Endothelial cell of umbilical vein (primary cell): ENCODE data around the gene CCHCR1. TPM values are rescaled to one million over a fixed set of nuclear protein-coding genes. Genes with fewer than 3 reads are reported as not detected.
"Not testable (repeated sequence)": the region's sequence is repeated elsewhere in the genome, so short reads cannot be mapped to it uniquely, and the experiment has no call there.

Experiments used
- BruUV-seq: library from RNA; stranded (reverse); fragments of 400-500 nt; replicated peaks from 2 replicates; lab custom pipeline; 2021; lab: Mats Ljungman, UMichigan
- CTCF ChIA-PET: fragments of 300-600, 350-600 bp; sonication (Branson Sonifier 250); formaldehyde crosslinking; loops from one replicate; lab custom pipeline; 2021; ENCODE audit warnings: antibody characterized with exemption, inconsistent platforms; lab: Charles Lee
- POLR2A ChIA-PET: fragments of 300-600, 350-600 bp; sonication (Branson Sonifier 250); formaldehyde crosslinking; loops from one replicate; lab custom pipeline; 2021; ENCODE audit warnings: antibody characterized with exemption, inconsistent platforms; lab: Charles Lee
- DNase-seq: peaks from one replicate; pipeline ENCODE4 v3.0.0-alpha.2; 2011; ENCODE audit warnings: low read depth, low spot score
- FAIRE-seq: peaks from 2 replicates; lab custom pipeline; 2011; peaks lifted over from hg19 to GRCh38; lab: Jason Lieb, UNC
- H2AFZ ChIP-seq: 2 replicates; pipeline ENCODE4 v1.6.0; 2012; ENCODE audit warnings: low read depth, low read length, control low read depth, inconsistent platforms
- H3K27ac ChIP-seq: 2 replicates; pipeline ENCODE4 v1.5.1; 2011; ENCODE audit warnings: low read depth, mild to moderate bottlenecking, control low read depth, low read length, moderate library complexity; ENCODE audit not compliant: insufficient read depth
- H3K27me3 ChIP-seq, 2 experiments: 2 replicates each; pipeline versions ENCODE4 v1.6.0 to v1.6.1; 2011; ENCODE audit warnings: low read length in 2 of 2, mixed read lengths in 1 of 2; ENCODE audit not compliant: control insufficient read depth in 2 of 2, insufficient read depth in 2 of 2
- H3K36me3 ChIP-seq, 2 experiments: 2 replicates in 1 of 2; 3 replicates in 1 of 2; pipeline ENCODE4 v1.5.1; 2011; ENCODE audit warnings: low read length in 2 of 2, mild to moderate bottlenecking in 1 of 2, moderate library complexity in 1 of 2; ENCODE audit not compliant: control insufficient read depth in 2 of 2, insufficient read depth in 2 of 2; ENCODE audit errors: extremely low read depth in 1 of 2
- H3K4me1 ChIP-seq: 3 replicates; pipeline ENCODE4 v1.5.1; 2011; ENCODE audit warnings: mild to moderate bottlenecking, low read length; ENCODE audit not compliant: control insufficient read depth, insufficient read depth; ENCODE audit errors: extremely low read depth
- H3K4me2 ChIP-seq: 2 replicates; pipeline ENCODE4 v1.6.1; 2011; ENCODE audit warnings: low read length, control low read depth, mixed read lengths; ENCODE audit not compliant: insufficient read depth
- H3K4me3 ChIP-seq, 3 experiments: fragments of 200-600 bp in 1 of 3; sonication (generic), shearing (Covaris generic) in 1 of 3; replicated peaks in 1 of 3; 2 replicates each; pipeline ENCODE4 v1.5.1; 2011 to 2016; ENCODE audit warnings: control low read depth in 3 of 3, low read length in 3 of 3, mild to moderate bottlenecking in 2 of 3, inconsistent platforms in 1 of 3, low read depth in 1 of 3, moderate library complexity in 1 of 3; ENCODE audit not compliant: insufficient read depth in 1 of 3
- H3K79me2 ChIP-seq: 2 replicates; pipeline ENCODE4 v1.6.0; 2012; ENCODE audit warnings: low read length, inconsistent platforms; ENCODE audit not compliant: control insufficient read depth, insufficient read depth
- H3K9ac ChIP-seq: replicated peaks from 2 replicates; pipeline ENCODE3; 2011; ENCODE audit warnings: low read length, control low read depth; ENCODE audit not compliant: insufficient read depth; ENCODE audit errors: extremely low read depth
- H3K9me1 ChIP-seq: replicated peaks from 3 replicates; pipeline ENCODE4 v1.6.0; 2011; ENCODE audit warnings: mild to moderate bottlenecking, low read length; ENCODE audit not compliant: control insufficient read depth, insufficient read depth; ENCODE audit errors: extremely low read depth
- H3K9me3 ChIP-seq: replicated peaks from 2 replicates; pipeline ENCODE4 v1.5.1; 2012; ENCODE audit warnings: low read length, inconsistent platforms; ENCODE audit not compliant: control insufficient read depth, insufficient read depth
- H4K20me1 ChIP-seq: replicated peaks from 2 replicates; pipeline ENCODE3; 2011; ENCODE audit warnings: mild to moderate bottlenecking, low read length; ENCODE audit not compliant: control insufficient read depth, insufficient read depth; ENCODE audit errors: extremely low read depth
- EZH2 ChIP-seq: IDR thresholded peaks from 2 replicates; pipeline ENCODE4 v1.6.1; 2012; ENCODE audit warnings: borderline replicate concordance, low read depth, mild to moderate bottlenecking, moderate library complexity, low read length, inconsistent platforms; ENCODE audit not compliant: severe bottlenecking
- FOS ChIP-seq: IDR thresholded peaks from 2 replicates; pipeline ENCODE4 v1.6.1; 2011; ENCODE audit warnings: mild to moderate bottlenecking, low read length, moderate library complexity, borderline replicate concordance; ENCODE audit not compliant: insufficient read depth
- GATA2 ChIP-seq: IDR thresholded peaks from 2 replicates; pipeline ENCODE4 v1.7.0; 2011; ENCODE audit warnings: low read depth, mild to moderate bottlenecking, moderate library complexity, mixed read lengths, low read length; ENCODE audit not compliant: insufficient read length, insufficient read depth
- JUN ChIP-seq: IDR thresholded peaks from 2 replicates; pipeline ENCODE4 v1.6.1; 2011; ENCODE audit warnings: borderline replicate concordance, low read depth; ENCODE audit not compliant: insufficient read length, insufficient read depth
- MYC ChIP-seq: IDR thresholded peaks from one replicate; pipeline ENCODE4 v1.6.1; 2011; ENCODE audit warnings: mild to moderate bottlenecking, low read depth, low read length
- POLR2A ChIP-seq: IDR thresholded peaks from 2 replicates; pipeline ENCODE4 v1.6.1; 2012; ENCODE audit warnings: low read depth, mild to moderate bottlenecking, control low read depth, low read length
- POLR2AphosphoS5 ChIP-seq: IDR thresholded peaks from 2 replicates; pipeline ENCODE4 v1.6.1; 2012; ENCODE audit warnings: low read depth, mild to moderate bottlenecking, control low read depth, low read length, moderate library complexity; ENCODE audit not compliant: insufficient read depth
- dilution Hi-C: fragments of 300-500 bp; cut with MboI; formaldehyde crosslinking; loops from one replicate; pipeline ENCODE4 v1.15.0; 2019; ENCODE audit warnings: low sequenced_read_pairs; ENCODE audit not compliant: extremely low pct_ligation_motif_present
- intact Hi-C: fragments of 100-400 bp; cut with micrococcal nuclease; formaldehyde crosslinking; loops from one replicate; pipeline ENCODE4 v1.10.0; 2022
- polyA plus RNA-seq, 4 experiments: library from polyadenylated mRNA; depleted of rRNA in 3 of 4; stranded (reverse) in 3 of 4; unstranded in 1 of 4; fragments of >200 nt; gene quantifications; 2 replicates each; pipeline versions ENCODE4 v1.2.1 to v1.2.3, GENCODE V29; 2011 to 2012; ENCODE audit warnings: missing spikeins in 1 of 4
- total RNA-seq: library from RNA; stranded (reverse); gene quantifications from 2 replicates; pipeline ENCODE4 v1.2.3, GENCODE V29; 2021
- TF ChIP-seq, protein P1 (sequence below): IDR thresholded peaks from 2 replicates; pipeline ENCODE4 v1.6.1; 2011; ENCODE audit not compliant: insufficient read depth, insufficient read length
- TF ChIP-seq, protein P2 (sequence below), 2 donors: IDR thresholded peaks; 1 replicate in 1 of 2; 2 replicates in 1 of 2; pipeline ENCODE4 v1.5.1; 2011; ENCODE audit warnings: low read length in 2 of 2, mild to moderate bottlenecking in 2 of 2, moderate library complexity in 2 of 2, control low read depth in 1 of 2, inconsistent platforms in 1 of 2, low read depth in 1 of 2; ENCODE audit not compliant: insufficient read depth in 1 of 2; ENCODE audit errors: extremely low read depth in 1 of 2

The CCHCR1 gene
- total and polyA plus RNA-seq, 2 donors (not counting 3 experiments of a cell fraction or from before 2014, with no cell fraction given) = 12.8 to 23.2 TPM

DNA sequence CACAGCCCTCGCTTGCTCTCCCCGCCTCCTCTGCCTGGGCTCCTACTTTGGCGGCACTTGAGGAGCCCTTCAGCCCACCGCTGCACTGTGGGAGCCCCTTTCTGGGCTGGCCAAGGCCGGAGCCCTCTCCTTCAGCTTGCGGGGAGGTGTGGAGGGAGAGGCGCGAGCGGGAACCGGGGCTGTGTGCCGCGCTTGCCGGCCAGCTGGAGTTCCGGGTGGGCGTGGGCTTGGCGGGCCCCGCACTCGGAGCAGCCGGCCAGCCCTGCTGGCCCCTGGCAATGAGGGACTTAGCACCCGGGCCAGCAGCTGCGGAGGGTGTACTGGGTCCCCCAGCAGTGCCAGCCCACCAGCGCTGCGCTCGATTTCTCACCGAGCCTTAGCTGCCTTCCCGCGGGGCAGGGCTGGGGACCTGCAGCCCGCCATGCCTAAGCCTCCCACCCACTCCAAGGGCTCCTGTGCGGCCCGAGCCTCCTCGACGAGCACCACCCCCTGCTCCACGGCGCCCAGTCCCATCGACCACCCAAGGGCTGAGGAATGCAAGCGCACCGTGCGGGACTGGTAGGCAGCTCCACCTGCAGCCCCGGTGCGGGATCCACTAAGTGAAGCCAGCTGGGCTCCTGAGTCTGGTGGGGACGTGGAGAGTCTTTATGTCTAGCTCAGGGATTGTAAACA is 37.8 kb upstream of the CCHCR1 start:
- POLR2A ChIA-PET, intact Hi-C loops, H4K20me1 ChIP-seq, H3K27ac ChIP-seq, H3K9me3 ChIP-seq, H3K27me3 ChIP-seq, H3K4me1 ChIP-seq, H3K36me3 ChIP-seq, dilution Hi-C loops, FAIRE-seq, DNase-seq, BruUV-seq, H3K9me1 ChIP-seq, H3K79me2 ChIP-seq, H3K9ac ChIP-seq, H3K4me2 ChIP-seq, H3K4me3 ChIP-seq, H2AFZ ChIP-seq: not testable (repeated sequence)
- CTCF ChIA-PET = interaction anchor here (2.2 to 15.1 kb wide), 3 partner anchors 56 to 171 kb away, joined by 12 to 233 read pairs (median 16); partner anchors contain the start of gene PSORS1C2

DNA sequence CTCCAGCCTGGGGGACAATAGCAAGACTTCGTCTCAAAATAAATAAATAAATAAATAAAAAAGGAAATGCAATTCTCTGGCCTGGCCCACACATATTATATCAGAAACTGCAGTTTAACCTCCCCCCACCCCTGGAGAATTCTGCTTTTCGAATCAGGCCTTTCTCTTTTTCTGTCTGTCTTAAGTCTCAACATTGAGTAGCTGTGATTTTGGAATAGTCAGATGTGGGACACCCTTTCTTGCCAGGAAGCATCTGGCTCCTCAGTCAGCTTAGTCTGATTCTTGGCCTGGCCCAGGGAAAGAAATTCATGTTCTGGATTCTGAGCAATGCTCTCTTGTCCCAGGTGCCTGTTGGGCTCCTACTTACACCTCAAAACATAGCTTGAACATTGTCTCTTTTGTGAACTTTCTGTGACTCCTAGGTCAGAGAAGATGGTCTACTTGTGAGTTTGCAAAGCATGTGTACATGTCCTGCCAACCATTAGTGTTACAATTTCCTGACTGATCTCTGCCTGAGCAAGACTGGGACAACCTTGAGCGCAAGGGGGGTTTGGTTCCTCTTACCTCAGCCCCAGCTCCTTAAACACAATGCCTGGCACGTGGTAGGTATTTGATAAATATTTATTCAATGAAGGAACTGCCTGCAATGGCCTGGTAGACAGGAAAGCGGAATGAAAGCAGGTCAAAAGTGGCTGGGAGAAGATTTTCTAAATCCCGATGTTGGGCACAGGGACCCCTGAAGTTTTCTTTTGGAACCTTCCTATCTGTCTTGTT is 36.6 kb upstream of the CCHCR1 start:
- Histone ChIP-seq H3K9me1 (no peaks in the 10 kb centered on the region), H3K9ac (no peak overlapping the region), H4K20me1 (no peaks in the 10 kb centered on the region), H3K9me3 (no peaks in the 10 kb centered on the region), H3K79me2 (peaks cover 3% of the 10 kb centered on the region), H3K27ac (no peak overlapping the region), H3K4me3 (no peak overlapping the region), H3K4me1 (no peaks in the 10 kb centered on the region), H2AFZ (no peak overlapping the region), H3K36me3 (no peaks in the 10 kb centered on the region), H3K27me3 (no peaks in the 10 kb centered on the region), H3K4me2 (no peak overlapping the region)
- no TSS peak for BruUV-seq
- DNase-seq (no peak), FAIRE-seq (no peak)
- dilution Hi-C loops (no loop called here), intact Hi-C loops (loop anchor here (5.0 kb wide), 1 partner anchor 362 kb away; no protein-coding TSS in a partner anchor)
- POLR2A ChIA-PET = interaction anchor here (0.6 kb wide), 1 partner anchor 14 kb away, joined by 10 read pairs; no protein-coding TSS in a partner anchor
- CTCF ChIA-PET = interaction anchor here (0.6 to 15.1 kb wide), 6 partner anchors 52 to 181 kb away, joined by 3 to 233 read pairs (median 8); partner anchors contain the start of gene PSORS1C2
- TF ChIP-seq GATA2 (no peak), EZH2 (no peak), FOS (no peak), JUN (no peak), POLR2AphosphoS5 (no peak), POLR2A (no peak), MYC (no peak)
- TF ChIP-seq, protein P1, sequence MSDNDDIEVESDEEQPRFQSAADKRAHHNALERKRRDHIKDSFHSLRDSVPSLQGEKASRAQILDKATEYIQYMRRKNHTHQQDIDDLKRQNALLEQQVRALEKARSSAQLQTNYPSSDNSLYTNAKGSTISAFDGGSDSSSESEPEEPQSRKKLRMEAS = no peak
- TF ChIP-seq, protein P2, sequence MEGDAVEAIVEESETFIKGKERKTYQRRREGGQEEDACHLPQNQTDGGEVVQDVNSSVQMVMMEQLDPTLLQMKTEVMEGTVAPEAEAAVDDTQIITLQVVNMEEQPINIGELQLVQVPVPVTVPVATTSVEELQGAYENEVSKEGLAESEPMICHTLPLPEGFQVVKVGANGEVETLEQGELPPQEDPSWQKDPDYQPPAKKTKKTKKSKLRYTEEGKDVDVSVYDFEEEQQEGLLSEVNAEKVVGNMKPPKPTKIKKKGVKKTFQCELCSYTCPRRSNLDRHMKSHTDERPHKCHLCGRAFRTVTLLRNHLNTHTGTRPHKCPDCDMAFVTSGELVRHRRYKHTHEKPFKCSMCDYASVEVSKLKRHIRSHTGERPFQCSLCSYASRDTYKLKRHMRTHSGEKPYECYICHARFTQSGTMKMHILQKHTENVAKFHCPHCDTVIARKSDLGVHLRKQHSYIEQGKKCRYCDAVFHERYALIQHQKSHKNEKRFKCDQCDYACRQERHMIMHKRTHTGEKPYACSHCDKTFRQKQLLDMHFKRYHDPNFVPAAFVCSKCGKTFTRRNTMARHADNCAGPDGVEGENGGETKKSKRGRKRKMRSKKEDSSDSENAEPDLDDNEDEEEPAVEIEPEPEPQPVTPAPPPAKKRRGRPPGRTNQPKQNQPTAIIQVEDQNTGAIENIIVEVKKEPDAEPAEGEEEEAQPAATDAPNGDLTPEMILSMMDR (IDR thresholded peaks at IDR 0.05; ENCODE audit: extremely low read depth in 1 of 2, insufficient read depth in 1 of 2, low read depth in 1 of 2, low read length in 2 of 2) = no peak
